K562 (cell line): Measurements from ENCODE around the gene SLIT1.

Source experiments
- CBX1 ChIP-seq: sonication (generic); IDR thresholded peaks from 2 replicates; pipeline ENCODE4 v1.6.1; 2016; ENCODE audit warnings: antibody characterized with exemption, low read depth, mild to moderate bottlenecking
- THRB ChIP-seq: fragments of 450-650 bp; formaldehyde crosslinking; conservative IDR thresholded peaks from 2 replicates; pipeline ENCODE4 v1.4.0; 2022; ENCODE audit warnings: mild to moderate bottlenecking, missing genetic modification characterization

GRCh38 chr10:97017474-97017903 is 168.3 kb downstream of the SLIT1 start:
- no peak for TF ChIP-seq THRB
- no peak for TF ChIP-seq CBX1
